Osteoblast (primary cell): ENCODE data around the gene NRARP. TPM values are rescaled to one million over a fixed set of nuclear protein-coding genes. Genes with fewer than 3 reads are reported as not detected.

Experiments
- DNase-seq: peaks from one replicate; pipeline ENCODE4 v3.0.0; 2011; ENCODE audit warnings: low spot score, mixed read lengths; ENCODE audit not compliant: insufficient read length; ENCODE audit errors: missing footprints
- H2AFZ ChIP-seq: 2 replicates; pipeline ENCODE4 v1.6.0; 2011; ENCODE audit warnings: mild to moderate bottlenecking, low read length
- H3K27ac ChIP-seq: 2 replicates; pipeline ENCODE4 v1.5.1; 2011; ENCODE audit warnings: mild to moderate bottlenecking, low read depth, low read length, moderate library complexity
- H3K27me3 ChIP-seq: 2 replicates; pipeline ENCODE4 v1.6.0; 2012; ENCODE audit warnings: mild to moderate bottlenecking, control low read depth, inconsistent platforms, low read length, moderate library complexity; ENCODE audit not compliant: insufficient read depth
- H3K36me3 ChIP-seq: 2 replicates; pipeline ENCODE4 v1.5.1; 2011; ENCODE audit warnings: mild to moderate bottlenecking, low read length, control low read depth, moderate library complexity; ENCODE audit not compliant: insufficient read depth
- H3K4me1 ChIP-seq: 2 replicates; pipeline ENCODE4 v1.5.1; 2011; ENCODE audit warnings: mild to moderate bottlenecking, low read length, control low read depth, moderate library complexity; ENCODE audit not compliant: insufficient read depth
- H3K4me2 ChIP-seq: 2 replicates; pipeline ENCODE4 v1.6.0; 2011; ENCODE audit warnings: mild to moderate bottlenecking, low read length; ENCODE audit not compliant: insufficient read depth
- H3K4me3 ChIP-seq: fragments of 200-600 bp; sonication (generic); 3 replicates; pipeline ENCODE4 v1.5.1; 2012; ENCODE audit warnings: mild to moderate bottlenecking, low read length, inconsistent platforms; ENCODE audit not compliant: insufficient read depth
- H3K79me2 ChIP-seq: 2 replicates; pipeline ENCODE4 v1.6.0; 2012; ENCODE audit warnings: mild to moderate bottlenecking, low read length, control low read depth, inconsistent platforms; ENCODE audit not compliant: insufficient read depth
- H3K9me3 ChIP-seq: 2 replicates; pipeline ENCODE4 v1.5.1; 2011; ENCODE audit warnings: low read depth, low read length, control low read depth
- H4K20me1 ChIP-seq: 2 replicates; pipeline ENCODE4 v1.6.0; 2012; ENCODE audit warnings: mild to moderate bottlenecking, low read length, control low read depth; ENCODE audit not compliant: insufficient read depth
- CTCF ChIP-seq: IDR thresholded peaks from 2 replicates; pipeline ENCODE4 v1.5.1; 2011; ENCODE audit warnings: mild to moderate bottlenecking, low read depth, low read length, moderate library complexity; ENCODE audit errors: extremely low read depth
- total RNA-seq: library from RNA; depleted of rRNA; stranded (reverse); fragments of >200 nt; gene quantifications from 2 replicates; pipeline ENCODE4 v1.2.3, GENCODE V29; 2012

Gene NRARP
- total RNA-seq, 1 donor = under 0.01 TPM

- H3K36me3 ChIP-seq = no peaks in the 10 kb centered on the region
- H3K27me3 ChIP-seq = peaks cover 49% of the 10 kb centered on the region
- H3K4me2 ChIP-seq = peak overlapping the region; percentile 51
- peaks cover 3% of the 10 kb centered on the region for H3K9me3 ChIP-seq
- H2AFZ ChIP-seq = no peak overlapping the region
- H3K4me3 ChIP-seq = no peak overlapping the region
- peaks cover 4% of the 10 kb centered on the region for H3K4me1 ChIP-seq
- H3K27ac ChIP-seq = no peak overlapping the region
- TF ChIP-seq CTCF = peak; percentile 14
- DNase-seq = peak; percentile 99
- no peaks in the 10 kb centered on the region for H3K79me2 ChIP-seq
- H4K20me1 ChIP-seq = peaks cover 3% of the 10 kb centered on the region
These were observed 6.7 kb downstream of the NRARP start for GRCh38 chr9:137295238-137295811.

- peak; percentile 98 for DNase-seq
- Histone ChIP-seq H3K36me3 (no peaks in the 10 kb centered on the region), H3K9me3 (peaks cover 3% of the 10 kb centered on the region), H3K4me2 (peak overlapping the region; percentile 51), H3K27me3 (peaks cover 43% of the 10 kb centered on the region), H2AFZ (no peak overlapping the region), H4K20me1 (peaks cover 3% of the 10 kb centered on the region), H3K4me1 (peaks cover 4% of the 10 kb centered on the region), H3K4me3 (peak overlapping the region; percentile 13), H3K79me2 (no peaks in the 10 kb centered on the region), H3K27ac (no peak overlapping the region)
- peak; percentile 44 for TF ChIP-seq CTCF
These were observed 7.3 kb downstream of the NRARP start for GRCh38 chr9:137294681-137295237.

GRCh38 chr9:137294091-137294680, 7.9 kb downstream of the NRARP start:
- H3K27me3 ChIP-seq = peaks cover 38% of the 10 kb centered on the region
- peaks cover 4% of the 10 kb centered on the region for H3K4me1 ChIP-seq
- no peaks in the 10 kb centered on the region for H3K36me3 ChIP-seq
- H3K4me2 ChIP-seq = no peak overlapping the region
- TF ChIP-seq CTCF = no peak
- H2AFZ ChIP-seq = no peak overlapping the region
- peaks cover 3% of the 10 kb centered on the region for H3K9me3 ChIP-seq
- no peak overlapping the region for H3K27ac ChIP-seq
- DNase-seq = no peak
- no peak overlapping the region for H3K4me3 ChIP-seq
- H4K20me1 ChIP-seq = peaks cover 3% of the 10 kb centered on the region
- H3K79me2 ChIP-seq = no peaks in the 10 kb centered on the region

- peaks cover 3% of the 10 kb centered on the region for H3K9me3 ChIP-seq
- H3K4me1 ChIP-seq = peaks cover 4% of the 10 kb centered on the region
- TF ChIP-seq CTCF = no peak
- H3K4me3 ChIP-seq = no peak overlapping the region
- no peak for DNase-seq
- H4K20me1 ChIP-seq = peaks cover 3% of the 10 kb centered on the region
- H3K36me3 ChIP-seq = no peaks in the 10 kb centered on the region
- no peak overlapping the region for H3K4me2 ChIP-seq
- no peak overlapping the region for H3K27ac ChIP-seq
- H2AFZ ChIP-seq = no peak overlapping the region
- H3K79me2 ChIP-seq = no peaks in the 10 kb centered on the region
- H3K27me3 ChIP-seq = peaks cover 32% of the 10 kb centered on the region
These were observed 8.5 kb downstream of the NRARP start for GRCh38 chr9:137293482-137294090.
